ENCODE results near the gene TMEM120B. TPM values are rescaled to one million over a fixed set of nuclear protein-coding genes. Genes with fewer than 3 reads are reported as not detected.
A peak's percentile ranks its signal among the peaks of the same experiment; 100 is the strongest.

TMEM120B gene
- total RNA-seq, 1 donor from 2014 or later, result 10.3 TPM

DNA sequence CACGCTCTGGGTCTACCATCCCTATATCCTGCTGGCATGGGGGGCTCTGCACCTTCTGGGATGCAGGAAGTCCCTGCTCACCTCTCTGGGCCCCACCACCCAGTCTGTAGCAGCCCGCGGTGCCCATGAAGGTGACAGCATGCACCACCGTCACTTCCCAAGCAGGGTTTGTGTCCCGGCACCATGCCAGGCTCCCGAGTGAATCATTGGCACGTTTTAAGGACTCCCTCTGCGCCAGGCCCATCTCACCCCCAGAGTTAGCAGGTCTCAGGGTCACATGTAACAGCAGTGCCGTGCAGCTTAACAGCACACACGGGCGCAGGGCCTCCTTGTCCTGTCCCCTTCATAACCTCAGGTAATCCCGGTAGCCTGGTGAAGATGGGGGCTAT, 111.2 kb downstream of the TMEM120B start:
- no peaks in the 10 kb centered on the region for H3K9me3 Mint-ChIP-seq (ENCODE audit: unreplicated experiment)
- no peak for TF ChIP-seq CTCF (IDR thresholded peaks at IDR 0.05; ENCODE audit: unreplicated experiment)
- peaks cover 2% of the 10 kb centered on the region for H3K4me1 Mint-ChIP-seq (ENCODE audit: unreplicated experiment)
- H3K27me3 Mint-ChIP-seq (ENCODE audit: unreplicated experiment), result peaks cover 12% of the 10 kb centered on the region
- no peak overlapping the region for H3K27ac Mint-ChIP-seq (ENCODE audit: unreplicated experiment)
- H3K4me3 Mint-ChIP-seq (ENCODE audit: unreplicated experiment), result no peak overlapping the region
- DNase-seq (ENCODE audit: low spot score), result no peak
- H3K36me3 Mint-ChIP-seq (ENCODE audit: low read depth, unreplicated experiment), result peaks cover 28% of the 10 kb centered on the region

DNA sequence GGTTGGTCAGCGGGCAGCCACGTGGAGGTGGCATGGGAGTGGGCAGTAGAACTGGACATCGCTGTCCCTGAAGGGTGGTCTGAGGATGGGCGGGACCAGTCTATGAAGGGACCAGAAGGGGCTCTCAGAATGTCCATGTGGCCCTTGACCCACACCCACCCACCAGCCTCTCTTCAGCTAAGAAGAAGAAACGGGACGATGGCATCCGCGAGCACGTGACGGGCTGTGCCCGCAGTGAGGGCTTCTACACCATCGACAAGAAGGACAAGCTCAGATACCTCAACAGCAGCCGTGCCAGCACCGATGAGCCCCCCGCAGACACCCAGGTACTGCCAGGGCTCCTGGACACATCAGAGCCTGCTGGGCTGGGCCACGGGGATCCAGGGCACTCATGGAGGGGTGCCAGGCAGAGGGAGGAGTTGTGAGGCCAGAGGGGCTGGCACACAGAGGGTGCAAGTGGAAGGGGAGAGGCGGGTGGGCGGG, 112.5 kb downstream of the TMEM120B start:
- Mint-ChIP-seq H3K27me3 (ENCODE audit: unreplicated experiment) (peaks cover 19% of the 10 kb centered on the region), H3K4me3 (ENCODE audit: unreplicated experiment) (no peak overlapping the region), H3K4me1 (ENCODE audit: unreplicated experiment) (peaks cover 2% of the 10 kb centered on the region), H3K36me3 (ENCODE audit: low read depth, unreplicated experiment) (peaks cover 31% of the 10 kb centered on the region), H3K27ac (ENCODE audit: unreplicated experiment) (no peak overlapping the region), H3K9me3 (ENCODE audit: unreplicated experiment) (no peaks in the 10 kb centered on the region)
- TF ChIP-seq CTCF (IDR thresholded peaks at IDR 0.05; ENCODE audit: unreplicated experiment), result no peak
- no peak for DNase-seq (ENCODE audit: low spot score)

DNA sequence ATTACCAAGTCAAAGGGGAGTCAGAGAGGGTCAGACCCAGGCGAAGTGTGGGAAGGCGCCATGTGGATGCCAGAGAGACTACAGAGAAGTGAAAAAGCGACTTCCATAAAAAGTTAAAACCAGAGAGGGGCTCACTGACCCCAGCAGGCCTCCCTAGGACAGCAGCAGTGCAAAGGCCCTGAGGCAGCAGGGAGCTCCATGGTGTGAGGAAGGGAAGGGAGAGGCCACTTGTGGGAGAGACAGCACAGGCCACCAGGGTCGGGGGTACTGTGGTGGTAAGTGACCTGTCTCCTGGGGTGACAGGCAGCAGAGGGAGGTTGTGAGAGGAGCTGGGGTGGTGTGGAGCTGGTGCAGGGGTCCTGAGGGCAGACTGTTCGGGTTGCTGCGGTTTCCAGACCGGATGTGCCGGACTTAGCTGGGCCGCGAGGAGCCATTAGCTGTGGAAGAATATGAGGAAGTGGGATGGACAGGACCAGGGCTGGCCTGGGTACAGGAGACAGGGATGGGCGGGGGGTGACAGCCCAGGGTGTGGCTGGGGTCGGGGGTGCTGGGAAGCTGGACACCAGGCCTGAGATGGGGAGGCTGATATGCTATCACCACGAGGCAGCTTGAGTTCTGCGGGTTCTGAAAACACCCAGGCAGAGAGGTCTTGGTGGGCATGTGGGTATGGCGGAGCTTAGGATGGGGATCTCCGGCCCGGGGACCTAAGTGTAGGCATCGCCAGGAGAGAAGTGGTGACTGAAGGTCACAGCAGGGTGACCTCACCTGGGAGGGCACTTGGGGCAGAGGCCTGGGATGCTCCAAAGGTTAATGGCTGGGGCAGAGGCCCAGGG, 114.0 kb downstream of the TMEM120B start:
- H3K36me3 Mint-ChIP-seq (ENCODE audit: low read depth, unreplicated experiment), result peaks cover 31% of the 10 kb centered on the region
- H3K27me3 Mint-ChIP-seq (ENCODE audit: unreplicated experiment), result peaks cover 19% of the 10 kb centered on the region
- H3K9me3 Mint-ChIP-seq (ENCODE audit: unreplicated experiment), result no peaks in the 10 kb centered on the region
- DNase-seq (ENCODE audit: low spot score), result no peak
- H3K4me1 Mint-ChIP-seq (ENCODE audit: unreplicated experiment), result peaks cover 2% of the 10 kb centered on the region
- no peak for TF ChIP-seq CTCF (IDR thresholded peaks at IDR 0.05; ENCODE audit: unreplicated experiment)
- peak overlapping the region; percentile 77 for H3K4me3 Mint-ChIP-seq (ENCODE audit: unreplicated experiment)
- peak overlapping the region; percentile 87 for H3K27ac Mint-ChIP-seq (ENCODE audit: unreplicated experiment)

GRCh38 chr12:121827351-121828099, 115.0 kb downstream of the TMEM120B start:
- DNase-seq (ENCODE audit: low spot score), result no peak
- Mint-ChIP-seq H3K4me1 (ENCODE audit: unreplicated experiment) (peaks cover 2% of the 10 kb centered on the region), H3K27ac (ENCODE audit: unreplicated experiment) (no peak overlapping the region), H3K9me3 (ENCODE audit: unreplicated experiment) (no peaks in the 10 kb centered on the region), H3K4me3 (ENCODE audit: unreplicated experiment) (peak overlapping the region; percentile 10), H3K36me3 (ENCODE audit: low read depth, unreplicated experiment) (peaks cover 38% of the 10 kb centered on the region), H3K27me3 (ENCODE audit: unreplicated experiment) (peaks cover 19% of the 10 kb centered on the region)
- TF ChIP-seq CTCF (IDR thresholded peaks at IDR 0.05; ENCODE audit: unreplicated experiment), result no peak

Data from endothelial cell (in vitro differentiated cells).